GM12865 (cell line): Measurements from ENCODE around the gene FUT6.
"Not testable (repeated sequence)": the region's sequence is repeated elsewhere in the genome, so short reads cannot be mapped to it uniquely, and the experiment has no call there.

Source experiments
- DNase-seq: peaks from one replicate; pipeline ENCODE4 v3.0.0; 2010; ENCODE audit warnings: low read depth
- H3K4me3 ChIP-seq: 2 replicates; pipeline ENCODE4 v1.5.1; 2011; ENCODE audit warnings: mild to moderate bottlenecking, low read depth, low read length, control low read depth
- CTCF ChIP-seq: IDR thresholded peaks from 2 replicates; pipeline ENCODE4 v1.5.1; 2011; ENCODE audit warnings: low read length, control low read depth, low read depth, inconsistent platforms; ENCODE audit not compliant: insufficient read depth; ENCODE audit errors: missing control alignments

Gene FUT6

GRCh38 chr19:5850743-5851293 is 11.3 kb upstream of the FUT6 start:
- DNase-seq = no peak
- no peak overlapping the region for H3K4me3 ChIP-seq
- TF ChIP-seq CTCF = no peak

- H3K4me3 ChIP-seq = no peak overlapping the region
- no peak for DNase-seq
These were observed 10.7 kb upstream of the FUT6 start for GRCh38 chr19:5850189-5850588.

GRCh38 chr19:5848621-5849020 is 9.1 kb upstream of the FUT6 start:
- DNase-seq, H3K4me3 ChIP-seq: not testable (repeated sequence)

More at GRCh38 chr19:5850189-5850588, 10.7 kb upstream of the FUT6 start:
- no peak for TF ChIP-seq CTCF

- not testable (repeated sequence) for H3K4me3 ChIP-seq, DNase-seq
These were observed 8.3 kb upstream of the FUT6 start for GRCh38 chr19:5847846-5848245.

- DNase-seq = no peak
- H3K4me3 ChIP-seq = no peak overlapping the region
- no peak for TF ChIP-seq CTCF
These were observed 5.2 kb upstream of the FUT6 start for GRCh38 chr19:5844456-5845433.

GRCh38 chr19:5843295-5843927 is 3.9 kb upstream of the FUT6 start:
- no peak for DNase-seq
- H3K4me3 ChIP-seq = no peak overlapping the region
- no peak for TF ChIP-seq CTCF

GRCh38 chr19:5841735-5842111 is 2.2 kb upstream of the FUT6 start:
- H3K4me3 ChIP-seq, DNase-seq: not testable (repeated sequence)

- DNase-seq = no peak
- no peak overlapping the region for H3K4me3 ChIP-seq
- no peak for TF ChIP-seq CTCF
These were observed 993 bp downstream of the FUT6 start for GRCh38 chr19:5838353-5839064.
